H1 (cell line): ENCODE measurements around the gene C20orf144. TPM values are rescaled to one million over a fixed set of nuclear protein-coding genes. Genes with fewer than 3 reads are reported as not detected.

Experiments
- CHD1 ChIP-seq: IDR thresholded peaks from 2 replicates; pipeline ENCODE4 v1.6.1; 2012; ENCODE audit warnings: low read depth, low read length, improper control_type of control experiment
- CTBP2 ChIP-seq: IDR thresholded peaks from 2 replicates; pipeline ENCODE4 v1.7.0; 2011; ENCODE audit warnings: borderline replicate concordance, mild to moderate bottlenecking, moderate library complexity, mixed read lengths, low read length; ENCODE audit not compliant: insufficient read depth, insufficient read length
- JUND ChIP-seq: IDR thresholded peaks from 2 replicates; pipeline ENCODE4 v1.6.1; 2011; ENCODE audit warnings: mild to moderate bottlenecking, improper control_type of control experiment, low read length
- KDM4A ChIP-seq: IDR thresholded peaks from one replicate; pipeline ENCODE4 v1.7.1; 2012; ENCODE audit warnings: low read depth, mild to moderate bottlenecking, moderate library complexity, low read length, inconsistent platforms; ENCODE audit not compliant: severe bottlenecking
- polyA plus RNA-seq, 7 experiments: library from polyadenylated mRNA; depleted of rRNA in 3 of 7; stranded (reverse) in 5 of 7; unstranded in 2 of 7; fragments of >200 nt in 5 of 7; fragments of 200-250 nt in 2 of 7; gene quantifications; 1 replicate in 5 of 7; 2 replicates in 1 of 7; 4 replicates in 1 of 7; pipeline versions ENCODE4 v1.2.1 to v1.2.3, GENCODE V29; 2011 to 2013; ENCODE audit warnings: missing spikeins in 2 of 7, mixed read lengths in 2 of 7
- total RNA-seq: library from RNA; stranded (reverse); fragmentation: NEBNext Ultra II Directional; extraction: Animal tissue kit (Norgen Biotek cat#: 25700); gene quantifications from 2 replicates; pipeline ENCODE4 v1.2.1, GENCODE V29; 2021
- TF ChIP-seq, protein P1 (sequence below): IDR thresholded peaks from 2 replicates; pipeline ENCODE4 v1.6.1; 2012; ENCODE audit warnings: inconsistent platforms

C20orf144 gene
- total and polyA plus RNA-seq, 2 of the 8 experiments (the other 6 are each of a cell fraction or from before 2014, with no cell fraction given), result 0.21 to 0.24 TPM

DNA sequence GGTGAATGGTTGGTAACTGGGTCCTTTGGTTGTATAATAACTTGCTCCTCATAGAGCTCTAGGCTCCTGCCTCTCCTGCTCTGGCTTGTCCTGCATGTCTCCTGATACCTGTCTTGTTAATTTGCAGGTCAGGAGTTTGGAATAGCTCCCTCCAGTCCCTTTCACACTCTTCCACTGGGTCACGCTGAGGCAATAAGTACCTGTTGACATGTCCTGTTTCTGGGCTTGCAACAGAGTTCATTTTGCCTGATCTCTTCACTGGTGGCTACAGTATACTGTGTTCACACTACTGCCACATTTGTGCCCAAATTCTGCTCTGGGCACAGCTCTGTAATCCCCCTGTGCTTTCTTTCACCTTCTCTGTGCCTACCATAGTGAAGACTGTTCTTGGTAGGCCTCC lies 25.4 kb upstream of the C20orf144 start (continued):
- TF ChIP-seq, protein P1, sequence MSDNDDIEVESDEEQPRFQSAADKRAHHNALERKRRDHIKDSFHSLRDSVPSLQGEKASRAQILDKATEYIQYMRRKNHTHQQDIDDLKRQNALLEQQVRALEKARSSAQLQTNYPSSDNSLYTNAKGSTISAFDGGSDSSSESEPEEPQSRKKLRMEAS, result no peak
- TF ChIP-seq CTBP2, result no peak
- no peak for TF ChIP-seq CHD1
- no peak for TF ChIP-seq KDM4A
- no peak for TF ChIP-seq JUND
